NCI-H2107 treated with DMSO at 0.1 percent for 48 hours (cell line): Measurements from ENCODE around the gene RHBDF1.
"Not testable (repeated sequence)": the region's sequence is repeated elsewhere in the genome, so short reads cannot be mapped to it uniquely, and the experiment has no call there.

Experiments
- DNase-seq: peaks from one replicate; lab custom pipeline; 2025; ENCODE audit not compliant: unreplicated experiment; lab: John Stamatoyannopoulos, UW

Gene RHBDF1

DNA sequence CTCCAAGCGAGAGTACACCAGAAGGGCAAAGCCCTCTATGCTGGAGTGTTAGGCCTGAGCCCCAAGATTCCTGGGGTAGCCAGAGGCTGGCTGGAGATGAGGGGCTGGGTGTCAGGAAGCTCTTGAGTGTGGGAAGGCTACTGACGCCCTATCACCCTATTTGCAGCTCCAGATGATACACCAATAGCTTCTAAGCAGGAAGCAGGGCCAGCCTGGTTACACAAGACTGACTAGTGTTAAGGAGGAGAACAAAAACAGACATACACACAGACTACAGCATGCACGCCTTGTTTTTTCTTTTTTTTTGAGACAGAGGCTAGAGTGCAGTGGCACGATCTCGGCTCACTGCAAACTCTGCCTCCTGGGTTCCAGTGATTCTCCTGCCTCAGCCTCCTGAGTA is 34.9 kb downstream of the RHBDF1 start:
- DNase-seq = no peak

DNA sequence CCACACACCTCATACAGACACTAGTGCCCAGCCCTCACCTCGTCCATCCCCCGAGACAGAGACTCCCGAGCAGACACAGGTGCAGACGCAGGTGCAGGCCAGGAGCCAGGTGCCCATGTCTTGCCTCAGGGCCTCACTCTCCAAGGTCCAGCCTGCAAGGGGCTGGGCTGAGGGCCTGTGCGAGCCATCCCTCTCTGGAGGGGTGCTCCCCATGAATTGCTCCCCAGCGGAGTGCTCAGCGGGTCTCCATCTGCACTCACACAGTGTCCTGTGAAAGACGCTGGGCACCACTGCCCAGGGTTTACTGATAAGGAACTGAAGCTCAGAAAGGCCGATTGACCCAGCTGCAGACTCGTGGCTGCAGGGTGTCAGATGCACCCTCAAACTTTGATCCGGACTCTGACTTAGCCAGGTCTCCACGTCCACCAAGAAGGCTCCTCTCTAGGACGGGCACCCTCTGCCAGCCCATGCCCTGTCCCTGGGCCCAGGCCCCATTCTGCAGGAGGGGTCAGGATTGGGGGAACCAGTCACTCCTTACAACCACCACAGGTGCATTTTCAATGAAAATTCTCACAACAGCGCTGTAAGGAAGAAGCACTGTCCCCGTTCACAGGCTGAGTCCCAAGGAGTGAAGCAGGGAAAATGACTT is 36.0 kb downstream of the RHBDF1 start:
- DNase-seq = no peak

DNA sequence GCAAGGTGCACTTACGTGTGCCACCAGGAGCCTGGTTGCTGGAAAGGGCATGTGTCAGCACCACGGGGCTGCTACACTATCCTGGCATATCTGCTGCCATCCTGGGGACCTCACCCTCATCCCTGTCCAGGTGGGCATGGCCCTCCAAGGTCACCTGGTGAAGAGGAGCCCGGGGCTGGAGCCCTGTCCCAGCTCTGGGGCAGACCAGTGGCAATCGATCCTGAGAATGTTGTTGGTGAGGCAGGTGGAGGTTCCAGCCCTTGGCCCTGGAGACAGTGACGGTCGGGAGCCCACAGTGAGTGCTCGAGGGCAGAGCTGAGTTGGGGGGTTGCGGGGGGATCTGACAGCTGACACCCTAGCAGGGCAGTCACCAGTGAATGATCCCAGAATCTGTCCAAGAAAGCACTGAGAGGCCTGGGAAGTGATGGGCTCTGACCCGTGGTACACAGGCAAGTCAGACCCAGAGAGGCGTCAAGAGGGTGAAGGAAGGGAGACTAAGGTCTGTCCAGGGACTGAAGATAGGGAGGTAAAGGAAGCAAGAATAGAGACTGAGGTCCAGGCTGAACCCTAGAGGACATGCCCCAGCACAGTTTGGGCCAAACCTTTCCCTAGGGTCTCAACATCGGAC is 36.6 kb downstream of the RHBDF1 start:
- DNase-seq = no peak

DNA sequence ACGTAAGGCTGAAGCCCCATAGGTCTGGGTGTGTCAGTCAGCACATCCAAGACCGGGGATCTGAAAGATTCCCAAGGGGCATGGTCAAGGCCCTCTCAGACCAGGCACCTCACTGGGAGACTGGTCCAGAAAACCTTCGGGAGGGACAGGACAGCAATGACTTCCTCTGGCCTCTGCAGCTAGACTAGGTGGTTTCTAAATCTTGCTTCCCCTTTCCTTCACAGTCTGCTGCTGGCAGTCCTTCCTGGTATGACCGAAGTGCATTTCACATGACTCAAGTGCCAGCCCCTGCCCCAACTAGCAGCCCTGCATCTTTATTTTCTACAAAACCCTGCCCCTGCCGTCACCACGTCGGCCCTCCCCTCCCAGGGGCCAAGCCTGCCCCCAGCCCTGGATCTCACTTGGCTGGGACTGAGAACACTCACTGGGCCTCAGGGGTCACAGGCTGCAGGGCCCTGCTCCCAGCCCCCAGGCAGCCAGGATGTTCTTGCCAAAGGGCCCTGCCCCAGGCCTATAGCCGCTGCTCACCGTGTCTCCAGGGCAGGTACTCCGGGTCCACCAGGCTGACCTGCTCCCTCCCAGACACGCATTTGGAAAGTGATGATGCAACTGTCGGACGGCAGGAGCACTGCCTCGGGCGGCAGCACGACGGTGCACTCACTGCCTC is 37.3 kb downstream of the RHBDF1 start:
- DNase-seq = no peak

DNA sequence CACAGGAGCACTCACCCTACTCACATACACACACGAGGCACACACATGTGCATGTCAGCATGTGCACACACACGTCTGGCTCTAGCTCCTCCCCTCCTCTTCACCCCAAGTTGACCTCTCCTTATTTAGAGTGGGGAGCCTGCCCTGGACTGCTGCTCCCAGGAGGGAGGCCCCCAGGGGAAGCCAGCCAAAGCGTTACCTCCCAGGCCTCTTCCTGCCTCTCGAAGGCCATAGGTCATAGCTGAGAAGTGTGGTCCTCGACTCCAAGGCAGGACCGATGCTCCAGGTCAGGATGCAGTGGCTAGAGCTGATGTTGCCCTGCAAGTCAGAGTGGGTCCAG is 37.8 kb downstream of the RHBDF1 start:
- no peak for DNase-seq

DNA sequence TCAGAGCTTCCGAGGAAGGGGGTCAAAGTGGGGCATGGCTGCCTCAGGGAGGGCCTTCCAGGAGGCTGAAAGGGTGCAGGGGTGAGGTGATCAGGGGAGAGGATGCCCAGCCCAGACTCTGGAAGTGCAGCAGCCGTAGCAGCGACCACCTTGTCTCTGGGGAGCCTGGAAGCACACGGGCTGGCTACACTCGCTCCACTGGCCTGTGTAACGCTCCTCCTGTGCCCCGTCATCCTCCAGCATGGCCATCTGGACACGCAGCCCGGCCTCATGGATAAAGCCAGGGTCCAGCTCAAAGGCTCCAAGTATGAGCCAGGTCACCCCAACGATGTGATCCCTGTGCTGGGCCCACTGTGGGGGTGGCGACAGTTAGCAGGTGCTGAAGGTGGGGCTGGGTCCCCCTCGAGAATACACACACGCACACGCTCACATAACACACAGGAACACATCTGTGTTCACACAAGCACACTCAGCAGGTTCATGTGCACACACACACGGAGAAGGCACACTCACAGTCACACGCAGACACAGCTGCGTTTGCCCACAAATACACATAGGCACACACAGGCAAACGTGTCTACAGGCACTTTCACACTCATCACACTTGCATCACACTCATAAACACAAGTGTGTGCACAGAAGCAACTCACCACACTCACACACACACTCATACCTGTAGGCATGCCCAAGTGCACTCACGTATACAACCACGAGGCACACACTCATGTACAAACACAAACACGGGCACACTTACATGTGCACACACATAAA is 38.4 kb downstream of the RHBDF1 start:
- DNase-seq = no peak

DNA sequence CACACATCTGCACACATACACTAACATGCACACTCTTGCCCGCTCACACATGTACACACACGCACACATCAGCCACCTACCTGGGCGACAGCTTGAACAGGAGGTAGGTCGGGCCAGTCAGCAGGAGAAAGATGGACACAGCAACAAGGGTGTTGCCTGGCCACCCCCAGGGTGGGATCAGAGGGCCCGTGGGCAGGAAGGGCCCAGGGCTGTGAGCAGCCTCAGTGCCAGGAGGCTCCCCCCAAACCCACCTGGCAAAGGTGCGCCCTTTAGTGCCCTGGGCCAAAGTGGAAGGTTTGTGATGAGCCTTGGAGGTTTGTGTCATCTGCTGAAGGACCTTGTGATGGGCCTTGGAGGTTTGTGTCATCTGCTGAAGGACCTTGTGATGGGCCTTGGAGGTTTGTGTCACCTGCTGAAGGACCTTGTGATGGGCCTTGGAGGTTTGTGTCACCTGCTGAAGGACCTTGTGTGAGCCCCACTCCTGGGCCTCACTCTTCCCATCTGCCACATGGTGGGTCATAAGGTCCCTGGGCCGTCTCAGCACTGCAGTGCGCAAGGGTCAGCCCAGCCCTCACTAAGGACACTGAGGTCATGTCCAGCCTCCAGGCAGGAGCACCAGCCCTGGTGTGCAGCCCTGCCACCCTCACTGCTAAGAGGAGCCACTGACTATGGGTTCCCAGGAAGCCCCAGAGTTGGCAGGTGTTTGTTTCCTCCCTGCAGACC is 39.1 kb downstream of the RHBDF1 start:
- not testable (repeated sequence) for DNase-seq

DNA sequence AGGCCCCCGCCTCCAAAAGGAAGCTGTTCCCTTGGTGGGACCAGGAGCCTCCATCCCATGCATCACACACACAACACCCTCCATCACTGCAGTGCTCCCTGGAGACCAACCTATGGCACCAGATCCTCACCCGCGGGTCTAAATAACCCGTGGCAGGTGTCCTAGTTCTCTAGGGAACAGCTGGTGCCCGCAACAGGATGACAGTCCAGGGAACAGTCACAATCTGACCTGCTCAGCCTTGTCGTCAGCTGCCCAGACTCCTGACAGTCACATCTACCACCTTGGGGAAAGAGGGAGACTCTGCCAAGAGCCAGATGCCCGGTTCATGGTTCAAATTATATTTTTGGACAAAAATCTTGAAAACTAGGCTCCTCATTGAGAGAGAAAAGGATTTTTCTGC is 41.8 kb downstream of the RHBDF1 start:
- not testable (repeated sequence) for DNase-seq

DNA sequence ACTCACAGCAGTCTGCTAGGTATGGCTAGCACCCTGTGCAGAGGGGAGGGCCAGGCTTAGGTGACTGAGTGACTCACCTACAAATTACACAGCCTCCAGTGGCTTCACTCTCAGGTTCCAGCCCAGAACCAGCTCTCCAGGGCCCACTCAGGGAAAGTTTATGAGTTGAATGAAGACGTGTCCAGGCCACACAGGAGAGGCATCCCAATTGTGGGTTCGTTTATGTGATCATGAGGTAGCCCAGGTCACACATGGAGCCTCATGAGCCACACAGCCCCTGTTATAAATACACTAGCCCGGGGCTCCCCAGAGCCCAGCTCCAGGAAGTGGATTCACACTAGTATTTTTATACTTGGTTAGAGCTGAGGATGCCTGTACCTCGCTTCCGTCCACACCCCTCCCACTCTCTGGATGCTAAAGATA is 46.5 kb downstream of the RHBDF1 start:
- DNase-seq = not testable (repeated sequence)

DNA sequence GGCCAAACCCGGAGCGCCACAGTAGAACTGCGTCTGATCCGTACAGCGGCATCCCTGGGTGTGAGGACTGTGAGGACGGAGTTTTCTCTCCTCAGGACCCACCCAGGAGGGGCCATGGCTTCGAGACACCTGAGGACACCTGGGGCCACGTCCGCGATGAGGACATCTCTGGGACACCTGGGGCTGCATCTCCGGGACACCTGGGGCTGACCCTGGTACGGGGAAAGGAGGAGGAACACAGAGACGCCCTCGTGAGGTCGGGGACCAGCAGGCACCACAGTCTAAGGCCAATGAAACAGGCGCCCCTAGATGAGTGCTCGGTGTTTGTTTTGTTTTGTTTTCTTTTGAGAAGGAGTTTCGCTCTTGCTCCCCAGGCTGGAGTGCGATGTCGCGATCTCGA is 48.3 kb downstream of the RHBDF1 start:
- DNase-seq = not testable (repeated sequence)

DNA sequence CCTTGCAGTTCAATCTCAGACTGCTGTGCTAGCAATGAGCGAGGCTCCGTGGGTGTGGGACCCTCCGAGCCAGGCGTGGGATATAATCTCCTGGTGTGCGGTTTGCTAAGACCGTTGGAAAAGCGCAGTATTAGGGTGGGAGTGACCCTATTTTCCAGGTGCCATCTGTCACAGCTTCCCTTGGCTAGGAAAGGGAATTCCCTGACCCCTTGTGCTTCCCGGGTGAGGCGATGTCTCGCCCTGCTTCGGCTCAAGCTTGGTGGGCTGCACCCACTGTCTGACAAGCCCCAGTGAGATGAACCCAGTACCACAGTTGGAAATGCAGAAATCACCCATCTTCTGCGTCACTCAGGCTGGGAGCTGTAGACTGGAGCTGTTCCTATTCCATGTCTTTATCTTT is 51.5 kb downstream of the RHBDF1 start:
- not testable (repeated sequence) for DNase-seq

DNA sequence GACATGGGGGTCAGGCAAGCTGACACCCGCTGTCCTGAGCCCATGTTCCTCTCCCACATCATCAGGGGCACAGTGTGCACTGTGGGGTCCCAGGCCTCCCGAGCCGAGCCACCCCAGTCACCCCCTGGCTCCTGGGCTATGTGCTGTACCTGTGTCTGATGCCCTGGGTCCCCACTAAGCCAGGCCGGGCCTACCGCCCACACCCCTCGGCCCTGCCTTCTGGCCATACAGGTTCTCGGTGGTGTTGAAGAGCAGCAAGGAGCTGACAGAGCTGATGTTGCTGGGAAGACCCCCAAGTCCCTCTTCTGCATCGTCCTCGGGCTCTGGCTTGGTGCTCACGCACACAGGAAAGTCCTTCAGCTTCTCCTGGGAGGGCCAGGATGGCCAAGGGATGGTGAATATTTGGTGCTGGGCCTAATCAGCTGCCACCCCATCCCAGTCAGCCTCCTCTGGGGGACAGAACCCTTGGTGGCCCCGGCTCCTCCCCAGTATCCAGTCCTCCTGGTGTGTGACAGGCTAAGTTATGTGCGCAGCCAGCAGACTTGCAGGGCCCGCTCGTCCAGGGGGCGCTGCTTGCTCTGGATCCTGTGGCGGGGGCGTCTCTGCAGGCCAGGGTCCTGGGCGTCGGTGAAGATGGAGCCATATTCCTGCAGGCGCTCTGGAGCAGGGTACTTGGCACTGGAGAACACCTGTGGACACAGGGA is 55.2 kb downstream of the RHBDF1 start:
- not testable (repeated sequence) for DNase-seq

DNA sequence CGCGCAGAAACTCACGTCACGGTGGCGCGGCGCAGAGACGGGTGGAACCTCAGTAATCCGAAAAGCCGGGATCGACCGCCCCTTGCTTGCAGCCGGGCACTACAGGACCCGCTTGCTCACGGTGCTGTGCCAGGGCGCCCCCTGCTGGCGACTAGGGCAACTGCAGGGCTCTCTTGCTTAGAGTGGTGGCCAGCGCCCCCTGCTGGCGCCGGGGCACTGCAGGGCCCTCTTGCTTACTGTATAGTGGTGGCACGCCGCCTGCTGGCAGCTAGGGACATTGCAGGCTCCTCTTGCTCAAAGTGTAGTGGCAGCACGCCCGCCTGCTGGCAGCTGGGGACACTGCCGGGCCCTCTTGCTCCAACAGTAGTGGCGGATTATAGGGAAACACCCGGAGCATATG is 61.7 kb downstream of the RHBDF1 start:
- not testable (repeated sequence) for DNase-seq

DNA sequence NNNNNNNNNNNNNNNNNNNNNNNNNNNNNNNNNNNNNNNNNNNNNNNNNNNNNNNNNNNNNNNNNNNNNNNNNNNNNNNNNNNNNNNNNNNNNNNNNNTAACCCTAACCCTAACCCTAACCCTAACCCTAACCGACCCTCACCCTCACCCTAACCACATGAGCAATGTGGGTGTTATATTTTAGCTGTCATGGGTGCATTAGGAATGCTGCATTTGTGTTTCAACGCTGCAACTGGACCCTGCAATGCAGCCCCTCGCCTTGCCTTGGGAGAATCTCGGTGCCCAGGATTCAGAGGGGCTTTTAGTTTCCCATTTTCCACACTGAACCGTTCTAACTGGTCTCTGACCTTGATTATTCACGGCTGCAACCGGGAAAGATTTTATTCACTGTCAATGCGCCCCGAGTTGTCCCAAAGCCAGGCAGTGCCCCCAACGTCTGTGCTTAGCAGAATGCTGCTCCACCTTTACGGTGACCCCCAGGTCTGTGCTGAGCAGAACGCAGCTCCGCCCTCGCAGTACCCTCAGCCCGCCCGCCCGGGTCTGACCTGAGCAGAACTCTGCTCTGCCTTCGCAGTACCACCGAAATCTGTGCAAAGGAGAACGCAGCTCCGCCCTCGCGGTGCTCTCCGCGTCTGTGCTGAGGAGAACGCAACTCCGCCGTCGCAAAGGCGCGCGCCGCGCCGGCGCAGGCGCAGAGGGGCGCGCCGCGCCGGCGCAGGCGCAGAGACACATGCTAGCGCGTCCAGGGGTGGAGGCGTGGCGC is 62.3 kb downstream of the RHBDF1 start:
- no peak for DNase-seq
